HepG2 (cell line): ENCODE measurements around the gene C1QL4. TPM values are rescaled to one million over a fixed set of nuclear protein-coding genes. Genes with fewer than 3 reads are reported as not detected.

ENCODE experiments used
- AHR ChIP-seq: IDR thresholded peaks from 2 replicates; pipeline ENCODE4 v1.6.1; 2018; ENCODE audit warnings: missing genetic modification reagents, missing compliant biosample characterization
- BCL6 ChIP-seq: IDR thresholded peaks from 2 replicates; pipeline ENCODE4 v1.6.1; 2016; ENCODE audit warnings: missing genetic modification reagents, missing compliant biosample characterization
- CBFB ChIP-seq: sonication (generic); formaldehyde crosslinking; IDR thresholded peaks from 2 replicates; pipeline ENCODE4 v1.4.0; 2020; ENCODE audit warnings: missing genetic modification reagents
- FUBP1 ChIP-seq: sonication (generic); formaldehyde crosslinking; IDR thresholded peaks from 2 replicates; pipeline ENCODE4 v1.5.1; 2020; ENCODE audit warnings: missing genetic modification reagents, mild to moderate bottlenecking, borderline replicate concordance
- IRF2 ChIP-seq: IDR thresholded peaks from 2 replicates; pipeline ENCODE4 v1.6.1; 2018; ENCODE audit warnings: missing genetic modification reagents, missing compliant biosample characterization
- MXD4 ChIP-seq: IDR thresholded peaks from 2 replicates; pipeline ENCODE4 v1.6.1; 2016; ENCODE audit warnings: mild to moderate bottlenecking, missing biosample characterization, missing genetic modification reagents
- SALL1 ChIP-seq: sonication (generic); formaldehyde crosslinking; IDR thresholded peaks from 2 replicates; pipeline ENCODE4 v1.8.0; 2022; ENCODE audit warnings: mild to moderate bottlenecking, missing genetic modification reagents
- TGIF2 ChIP-seq: IDR thresholded peaks from 2 replicates; pipeline ENCODE4 v1.6.1; 2016; ENCODE audit warnings: control low read depth, missing compliant biosample characterization
- ZFP41 ChIP-seq: sonication (generic); formaldehyde crosslinking; IDR thresholded peaks from 2 replicates; pipeline ENCODE4 v1.4.0; 2020; ENCODE audit warnings: mild to moderate bottlenecking, missing genetic modification reagents, borderline replicate concordance
- ZFYVE20 ChIP-seq: sonication (generic); formaldehyde crosslinking; IDR thresholded peaks from 2 replicates; pipeline ENCODE4 v1.8.0; 2023; ENCODE audit warnings: low read depth, mild to moderate bottlenecking, moderate library complexity, missing genetic modification reagents, borderline replicate concordance
- ZKSCAN1 ChIP-seq: fragments of 150-350 bp; IDR thresholded peaks from 2 replicates; pipeline ENCODE4 v1.6.1; 2014; ENCODE audit warnings: low read length
- ZNF354B ChIP-seq: sonication (generic); formaldehyde crosslinking; IDR thresholded peaks from 2 replicates; pipeline ENCODE4 v1.8.0; 2022; ENCODE audit warnings: mild to moderate bottlenecking, missing genetic modification reagents
- ZNF552 ChIP-seq: sonication (generic); formaldehyde crosslinking; IDR thresholded peaks from 2 replicates; pipeline ENCODE4 v1.9.0; 2022; ENCODE audit warnings: missing genetic modification reagents, mild to moderate bottlenecking, borderline replicate concordance
- ZNF562 ChIP-seq: sonication (generic); formaldehyde crosslinking; IDR thresholded peaks from 2 replicates; pipeline ENCODE4 v1.8.0; 2022; ENCODE audit warnings: missing genetic modification reagents, borderline replicate concordance
- ZNF589 ChIP-seq: sonication (generic); formaldehyde crosslinking; conservative IDR thresholded peaks from 2 replicates; pipeline ENCODE4 v1.8.0; 2022; ENCODE audit warnings: mild to moderate bottlenecking, moderate library complexity, missing genetic modification reagents
- ZNF747 ChIP-seq: sonication (generic); formaldehyde crosslinking; IDR thresholded peaks from 2 replicates; pipeline ENCODE4 v1.8.1; 2023; ENCODE audit warnings: missing genetic modification reagents, mild to moderate bottlenecking, borderline replicate concordance
- ZNF775 ChIP-seq: sonication (generic); formaldehyde crosslinking; IDR thresholded peaks from 2 replicates; pipeline ENCODE4 v1.4.0; 2020; ENCODE audit warnings: missing genetic modification reagents, mild to moderate bottlenecking, moderate library complexity, borderline replicate concordance
- polyA plus RNA-seq, 8 experiments: library from polyadenylated mRNA; depleted of rRNA in 3 of 8; stranded (reverse) in 7 of 8; unstranded in 1 of 8; fragments of >200 nt; fragmentation: Illumina TruSeq in 4 of 8; extraction: Trizol in 4 of 8; gene quantifications; 2 replicates each; pipeline versions ENCODE4 v1.2.1 to v1.2.3, GENCODE V29; 2011 to 2016; ENCODE audit warnings: low read depth in 4 of 8, missing spikeins in 1 of 8, mixed read lengths in 1 of 8; ENCODE audit not compliant: insufficient read depth in 1 of 8
- total RNA-seq, 5 experiments: library from RNA; depleted of rRNA; stranded (reverse); fragments of >200 nt; fragmentation: Illumina TruSeq; extraction: Trizol; gene quantifications; 2 replicates each; pipeline ENCODE4 v1.2.3, GENCODE V29; 2016; ENCODE audit warnings: low read depth in 1 of 5
- TF ChIP-seq, protein P1 (sequence below): sonication (generic); formaldehyde crosslinking; IDR thresholded peaks from 2 replicates; pipeline ENCODE4 v1.5.0; 2020; ENCODE audit warnings: missing genetic modification reagents
- TF ChIP-seq, protein P2 (sequence below): sonication (generic); formaldehyde crosslinking; IDR thresholded peaks from 2 replicates; pipeline ENCODE4 v1.4.0; 2020; ENCODE audit warnings: missing genetic modification reagents, mild to moderate bottlenecking, borderline replicate concordance
- TF ChIP-seq, protein P3 (sequence below): sonication (generic); formaldehyde crosslinking; IDR thresholded peaks from 2 replicates; pipeline ENCODE4 v1.5.0; 2020; ENCODE audit warnings: mild to moderate bottlenecking, missing genetic modification reagents
- TF ChIP-seq, protein P4 (sequence below): sonication (generic); formaldehyde crosslinking; IDR thresholded peaks from 2 replicates; pipeline ENCODE4 v1.4.0; 2020; ENCODE audit warnings: missing genetic modification reagents, borderline replicate concordance

Gene C1QL4
- total and polyA plus RNA-seq, 2 of the 13 experiments (the other 11 are each of a cell fraction or from before 2014, with no cell fraction given): 0.03 TPM; not detected in 1

DNA sequence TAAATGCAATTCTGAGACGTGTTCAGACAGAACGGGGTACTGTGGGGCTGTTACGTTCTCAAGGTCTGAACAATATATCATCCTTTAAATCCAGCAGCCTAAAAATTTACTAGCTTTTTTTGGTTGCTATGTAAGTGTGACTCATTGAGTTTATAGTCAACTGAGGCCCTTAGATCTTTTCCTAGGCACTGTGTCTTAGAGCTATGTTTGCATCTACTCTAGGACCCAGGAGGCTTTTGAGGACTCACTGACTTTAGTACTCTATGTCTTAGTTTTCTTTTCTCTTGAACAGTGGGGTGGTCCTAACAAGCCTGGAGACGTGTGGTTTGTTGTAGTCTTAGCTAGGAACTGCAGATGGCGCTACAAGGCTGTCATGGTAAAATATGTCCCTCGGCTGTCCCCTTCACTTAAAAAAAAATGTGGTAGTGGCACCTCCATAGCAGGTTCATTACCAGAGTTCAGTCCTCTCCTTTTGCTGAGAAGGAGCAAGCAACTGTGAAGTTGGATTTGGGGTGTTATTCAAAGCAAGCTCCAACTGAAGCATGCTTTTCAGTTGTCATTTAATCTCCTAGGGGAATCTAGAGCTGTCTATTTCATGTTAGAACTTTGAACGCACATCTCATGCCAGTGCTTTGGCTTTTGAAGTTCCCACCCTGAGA, 21.6 kb upstream of the C1QL4 start (continued):
- TF ChIP-seq, protein P1, sequence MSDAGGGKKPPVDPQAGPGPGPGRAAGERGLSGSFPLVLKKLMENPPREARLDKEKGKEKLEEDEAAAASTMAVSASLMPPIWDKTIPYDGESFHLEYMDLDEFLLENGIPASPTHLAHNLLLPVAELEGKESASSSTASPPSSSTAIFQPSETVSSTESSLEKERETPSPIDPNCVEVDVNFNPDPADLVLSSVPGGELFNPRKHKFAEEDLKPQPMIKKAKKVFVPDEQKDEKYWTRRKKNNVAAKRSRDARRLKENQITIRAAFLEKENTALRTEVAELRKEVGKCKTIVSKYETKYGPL (CRISPR knock-in tag): no peak
- TF ChIP-seq ZKSCAN1 (no peak), SALL1 (CRISPR knock-in tag) (no peak), ZFP41 (no peak), ZNF747 (CRISPR knock-in tag) (no peak; the same call in 1 of the 2 replicates), AHR (CRISPR knock-in tag) (no peak), ZNF589 (CRISPR knock-in tag) (no peak), IRF2 (CRISPR knock-in tag) (0 out of 2 replicates have a peak, but pooled peaks have one; percentile 47), TGIF2 (CRISPR knock-in tag) (no peak), ZNF354B (CRISPR knock-in tag) (0 out of 2 replicates have a peak, but pooled peaks have one; percentile 34), FUBP1 (no peak), ZNF552 (CRISPR knock-in tag) (no peak), ZNF775 (CRISPR knock-in tag) (no peak), ZNF562 (CRISPR knock-in tag) (no peak), CBFB (CRISPR knock-in tag) (no peak), MXD4 (CRISPR knock-in tag) (no peak), BCL6 (CRISPR knock-in tag) (no peak), ZFYVE20 (CRISPR knock-in tag) (no peak)
- TF ChIP-seq, protein P2, sequence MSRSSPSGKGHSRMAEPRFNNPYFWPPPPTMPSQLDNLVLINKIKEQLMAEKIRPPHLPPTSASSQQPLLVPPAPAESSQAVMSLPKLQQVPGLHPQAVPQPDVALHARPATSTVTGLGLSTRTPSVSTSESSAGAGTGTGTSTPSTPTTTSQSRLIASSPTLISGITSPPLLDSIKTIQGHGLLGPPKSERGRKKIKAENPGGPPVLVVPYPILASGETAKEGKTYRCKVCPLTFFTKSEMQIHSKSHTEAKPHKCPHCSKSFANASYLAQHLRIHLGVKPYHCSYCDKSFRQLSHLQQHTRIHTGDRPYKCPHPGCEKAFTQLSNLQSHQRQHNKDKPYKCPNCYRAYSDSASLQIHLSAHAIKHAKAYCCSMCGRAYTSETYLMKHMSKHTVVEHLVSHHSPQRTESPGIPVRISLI (CRISPR knock-in tag): peak; percentile 90
- TF ChIP-seq, protein P3, sequence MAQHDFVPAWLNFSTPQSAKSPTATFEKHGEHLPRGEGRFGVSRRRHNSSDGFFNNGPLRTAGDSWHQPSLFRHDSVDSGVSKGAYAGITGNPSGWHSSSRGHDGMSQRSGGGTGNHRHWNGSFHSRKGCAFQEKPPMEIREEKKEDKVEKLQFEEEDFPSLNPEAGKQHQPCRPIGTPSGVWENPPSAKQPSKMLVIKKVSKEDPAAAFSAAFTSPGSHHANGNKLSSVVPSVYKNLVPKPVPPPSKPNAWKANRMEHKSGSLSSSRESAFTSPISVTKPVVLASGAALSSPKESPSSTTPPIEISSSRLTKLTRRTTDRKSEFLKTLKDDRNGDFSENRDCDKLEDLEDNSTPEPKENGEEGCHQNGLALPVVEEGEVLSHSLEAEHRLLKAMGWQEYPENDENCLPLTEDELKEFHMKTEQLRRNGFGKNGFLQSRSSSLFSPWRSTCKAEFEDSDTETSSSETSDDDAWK (CRISPR knock-in tag): no peak
- TF ChIP-seq, protein P4, sequence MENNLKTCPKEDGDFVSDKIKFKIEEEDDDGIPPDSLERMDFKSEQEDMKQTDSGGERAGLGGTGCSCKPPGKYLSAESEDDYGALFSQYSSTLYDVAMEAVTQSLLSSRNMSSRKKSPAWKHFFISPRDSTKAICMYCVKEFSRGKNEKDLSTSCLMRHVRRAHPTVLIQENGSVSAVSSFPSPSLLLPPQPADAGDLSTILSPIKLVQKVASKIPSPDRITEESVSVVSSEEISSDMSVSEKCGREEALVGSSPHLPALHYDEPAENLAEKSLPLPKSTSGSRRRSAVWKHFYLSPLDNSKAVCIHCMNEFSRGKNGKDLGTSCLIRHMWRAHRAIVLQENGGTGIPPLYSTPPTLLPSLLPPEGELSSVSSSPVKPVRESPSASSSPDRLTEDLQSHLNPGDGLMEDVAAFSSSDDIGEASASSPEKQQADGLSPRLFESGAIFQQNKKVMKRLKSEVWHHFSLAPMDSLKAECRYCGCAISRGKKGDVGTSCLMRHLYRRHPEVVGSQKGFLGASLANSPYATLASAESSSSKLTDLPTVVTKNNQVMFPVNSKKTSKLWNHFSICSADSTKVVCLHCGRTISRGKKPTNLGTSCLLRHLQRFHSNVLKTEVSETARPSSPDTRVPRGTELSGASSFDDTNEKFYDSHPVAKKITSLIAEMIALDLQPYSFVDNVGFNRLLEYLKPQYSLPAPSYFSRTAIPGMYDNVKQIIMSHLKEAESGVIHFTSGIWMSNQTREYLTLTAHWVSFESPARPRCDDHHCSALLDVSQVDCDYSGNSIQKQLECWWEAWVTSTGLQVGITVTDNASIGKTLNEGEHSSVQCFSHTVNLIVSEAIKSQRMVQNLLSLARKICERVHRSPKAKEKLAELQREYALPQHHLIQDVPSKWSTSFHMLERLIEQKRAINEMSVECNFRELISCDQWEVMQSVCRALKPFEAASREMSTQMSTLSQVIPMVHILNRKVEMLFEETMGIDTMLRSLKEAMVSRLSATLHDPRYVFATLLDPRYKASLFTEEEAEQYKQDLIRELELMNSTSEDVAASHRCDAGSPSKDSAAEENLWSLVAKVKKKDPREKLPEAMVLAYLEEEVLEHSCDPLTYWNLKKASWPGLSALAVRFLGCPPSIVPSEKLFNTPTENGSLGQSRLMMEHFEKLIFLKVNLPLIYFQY (CRISPR knock-in tag): no peak
